Myocyte (in vitro differentiated cells): ENCODE results near the gene MAPT. TPM values are rescaled to one million over a fixed set of nuclear protein-coding genes. Genes with fewer than 3 reads are reported as not detected.
"Not testable (repeated sequence)": the region's sequence is repeated elsewhere in the genome, so short reads cannot be mapped to it uniquely, and the experiment has no call there.

Experiments used
- DNase-seq: peaks from one replicate; pipeline ENCODE4 v3.0.0-alpha.2; 2012; ENCODE audit warnings: low read depth
- total RNA-seq: library from RNA; depleted of rRNA; stranded (reverse); fragments of >200 nt; gene quantifications from 2 replicates; pipeline ENCODE4 v1.2.3, GENCODE V29; 2014

Gene MAPT
- total RNA-seq, 1 donor from 2014 or later = 0.05 TPM

DNA sequence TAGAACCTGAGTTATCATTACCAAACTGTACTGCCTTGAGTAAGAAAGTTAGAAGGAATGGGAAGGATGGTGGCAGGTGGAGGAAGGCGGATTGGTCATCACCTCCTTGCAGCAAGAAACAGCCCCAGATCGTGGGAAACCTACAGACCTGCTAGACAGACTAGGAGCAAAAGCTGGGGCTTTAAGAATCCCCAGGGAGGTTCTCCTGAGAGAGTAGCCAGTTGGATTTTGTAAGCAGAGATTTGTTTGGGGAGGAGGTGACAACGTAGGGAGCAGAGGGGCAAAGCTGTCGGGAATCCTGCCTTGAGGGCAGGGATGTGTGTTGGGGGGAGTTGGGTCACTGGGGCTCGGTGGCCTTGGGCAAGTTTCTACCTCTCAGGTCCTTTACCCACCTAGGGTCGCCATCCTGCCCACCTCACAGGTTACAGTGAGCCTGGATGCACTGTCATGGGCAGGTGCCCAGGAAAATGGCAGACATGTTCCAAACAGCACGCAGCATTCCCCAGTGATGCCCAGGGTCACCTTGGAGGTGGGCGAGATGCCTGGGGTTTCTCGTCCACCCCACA, 55.5 kb downstream of the MAPT start:
- no peak for DNase-seq

DNA sequence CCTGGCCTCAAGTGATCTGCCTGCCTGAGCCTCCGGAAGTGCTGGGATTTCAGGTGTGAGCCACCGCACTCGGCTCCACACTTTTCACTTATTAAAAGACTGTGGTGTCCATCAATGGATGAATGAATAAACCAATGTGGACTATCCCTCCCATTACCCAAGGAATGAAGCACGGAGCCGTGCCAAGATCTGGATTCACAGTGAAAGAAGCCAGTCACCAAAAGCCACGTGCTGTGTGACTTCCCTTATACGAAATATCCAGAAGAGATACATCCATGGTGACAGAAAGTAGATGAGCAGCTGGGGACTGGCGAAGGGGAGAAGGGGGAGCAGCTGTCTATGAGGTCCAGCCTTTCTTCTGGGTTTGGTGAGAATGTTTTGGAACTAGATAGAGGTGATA, 56.5 kb downstream of the MAPT start:
- DNase-seq = no peak

DNA sequence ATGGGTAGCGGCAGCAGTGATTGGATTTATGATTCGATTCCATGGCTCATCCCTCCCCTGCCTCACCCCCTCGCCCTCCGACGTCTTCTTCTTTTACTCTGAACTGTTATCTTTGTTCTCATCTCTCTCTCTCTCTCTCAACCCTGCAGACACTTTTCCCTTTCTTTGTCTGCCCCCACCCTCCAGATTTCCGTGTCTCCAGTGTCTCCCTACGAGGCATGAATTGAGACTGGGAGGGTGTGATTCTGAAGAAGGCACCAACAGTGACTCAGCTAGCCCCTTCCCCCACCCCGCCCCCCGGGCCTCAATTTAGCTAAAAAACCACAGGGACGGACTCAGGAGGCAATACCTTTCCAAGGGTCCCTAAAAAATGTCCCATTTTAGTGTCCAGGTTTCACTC, 57.0 kb downstream of the MAPT start:
- no peak for DNase-seq

DNA sequence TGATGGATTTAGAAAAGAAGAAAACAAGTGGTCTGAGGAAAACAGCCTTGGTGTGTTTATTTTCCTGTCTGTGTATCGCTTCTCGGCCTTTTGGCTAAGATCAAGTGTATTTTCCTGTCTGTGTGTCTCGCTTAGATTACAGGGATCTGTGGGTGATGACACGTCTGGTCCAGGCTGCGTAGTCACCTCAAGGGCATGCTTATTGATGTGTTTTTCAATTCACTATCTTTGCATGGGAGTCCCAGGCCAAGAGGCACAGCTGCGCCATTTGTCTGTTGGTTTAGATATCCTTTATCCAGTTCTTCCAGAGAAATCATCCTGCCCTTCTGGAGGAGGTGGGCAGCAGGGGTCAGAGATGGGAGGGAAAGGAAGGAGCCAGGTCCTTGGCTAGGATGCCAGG, 57.6 kb downstream of the MAPT start:
- DNase-seq = no peak

DNA sequence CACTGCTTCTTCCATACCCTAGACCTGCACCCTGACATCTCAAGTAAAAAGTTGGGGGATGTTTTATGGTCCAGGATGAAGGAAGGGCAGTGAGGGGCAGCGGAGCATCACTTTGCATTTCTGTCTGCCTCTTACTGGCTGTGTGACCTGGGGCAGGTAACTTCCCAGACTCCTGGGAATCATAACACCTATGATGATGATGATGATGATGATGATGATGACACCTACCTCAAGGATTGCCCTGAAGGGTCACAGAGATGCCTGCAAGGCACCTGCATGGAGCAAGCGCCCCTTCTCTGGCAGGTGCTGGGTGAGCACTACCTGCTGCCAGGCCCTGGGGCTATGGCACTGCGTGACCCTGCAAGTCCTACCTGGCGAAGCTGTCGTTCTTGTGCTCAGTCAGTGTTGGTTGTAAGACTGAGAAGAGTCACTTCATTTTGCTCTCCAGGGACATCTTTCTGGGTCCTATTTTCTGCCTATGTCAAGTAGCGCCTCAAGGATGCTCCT, 58.5 kb downstream of the MAPT start:
- no peak for DNase-seq

DNA sequence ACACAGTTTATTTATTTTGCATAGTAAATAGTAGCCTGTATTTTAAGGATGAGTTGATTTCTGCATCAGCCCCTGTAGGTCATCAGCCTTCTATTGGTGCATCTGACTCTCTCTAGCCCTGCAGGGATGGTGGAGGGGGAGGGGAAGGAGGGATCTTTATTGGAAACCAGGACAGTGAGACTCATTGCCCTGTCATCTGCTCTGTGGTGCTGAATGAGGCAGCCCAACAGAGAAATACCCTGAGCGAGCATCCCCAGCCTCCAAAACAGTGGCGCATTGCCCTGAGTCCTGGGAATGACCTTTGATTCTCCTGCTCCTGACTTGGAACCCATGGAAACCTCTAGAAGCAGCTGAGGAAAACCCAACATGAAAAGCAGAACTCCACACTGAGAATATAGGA, 59.2 kb downstream of the MAPT start:
- no peak for DNase-seq

DNA sequence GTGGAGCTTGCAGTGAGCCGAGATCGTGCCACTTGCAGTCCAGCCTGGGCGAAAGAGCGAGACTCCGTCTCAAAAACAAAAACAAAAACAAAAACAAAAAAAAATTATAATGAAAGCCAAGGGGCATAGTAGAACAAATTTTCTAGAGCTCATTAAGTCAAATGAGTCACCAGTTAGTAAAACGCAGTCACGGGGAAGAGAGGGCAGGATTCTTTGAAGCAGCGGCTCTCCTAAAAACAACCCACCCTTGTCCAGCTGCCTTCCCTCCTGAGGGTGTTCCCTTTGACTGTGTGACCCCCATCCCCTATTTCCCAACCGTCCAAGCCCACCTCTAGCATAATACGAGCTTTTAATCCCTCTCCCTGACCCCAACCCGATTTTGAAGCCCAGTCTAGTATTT, 60.6 kb downstream of the MAPT start:
- no peak for DNase-seq

DNA sequence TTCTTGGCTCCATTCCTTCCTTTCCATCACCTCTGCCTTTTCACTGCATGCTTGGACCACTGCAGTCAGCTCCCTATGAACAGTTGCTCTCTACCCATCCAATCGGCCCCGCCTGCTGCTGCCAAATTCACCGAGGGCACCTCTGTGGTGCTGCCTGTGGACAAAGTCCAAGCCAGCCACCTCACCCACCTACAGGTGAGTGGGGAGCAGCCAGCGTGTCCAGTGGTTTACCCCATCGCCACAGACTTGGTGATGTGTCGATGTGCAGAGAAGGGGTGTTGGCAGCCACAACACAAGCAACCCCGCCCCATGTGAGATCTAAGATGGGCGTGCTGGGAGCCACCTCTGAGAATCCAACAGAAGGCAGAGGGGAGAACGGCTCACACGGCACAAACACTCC, 61.0 kb downstream of the MAPT start:
- DNase-seq = no peak

DNA sequence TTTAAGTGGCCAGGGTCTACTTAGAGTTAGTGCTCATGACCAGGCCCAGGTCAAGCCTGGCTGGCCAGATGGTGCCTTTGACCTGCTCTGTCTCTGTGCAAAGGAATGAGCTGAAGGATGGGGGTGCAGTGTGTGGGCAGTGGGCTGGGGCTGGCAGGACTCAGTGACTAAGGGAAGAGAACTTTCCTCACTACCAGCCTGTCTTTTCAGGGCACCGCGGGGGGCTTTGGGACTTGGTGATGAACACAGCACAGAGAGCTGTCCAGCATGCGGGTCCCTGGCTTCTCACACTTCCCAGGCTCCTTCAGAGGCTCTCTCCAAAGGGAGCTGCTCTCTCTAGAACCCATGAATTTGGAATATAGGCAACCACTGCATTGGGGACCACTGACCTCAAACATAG, 61.7 kb downstream of the MAPT start:
- DNase-seq = no peak

DNA sequence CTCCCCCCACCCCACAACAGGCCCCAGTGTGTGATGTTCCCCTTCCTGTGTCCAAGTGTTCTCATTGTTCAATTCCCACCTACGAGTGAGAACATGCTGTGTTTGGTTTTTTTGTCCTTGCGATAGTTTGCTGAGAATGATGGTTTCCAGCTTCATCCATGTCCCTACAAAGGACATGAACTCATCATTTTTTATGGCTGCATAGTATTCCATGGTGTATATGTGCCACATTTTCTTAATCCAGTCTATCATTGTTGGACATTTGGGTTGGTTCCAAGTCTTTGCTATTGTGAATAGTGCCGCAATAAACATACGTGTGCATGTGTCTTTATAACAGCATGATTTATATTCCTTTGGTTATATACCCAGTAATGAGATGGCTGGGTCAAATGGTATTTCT, 62.4 kb downstream of the MAPT start:
- DNase-seq = not testable (repeated sequence)

DNA sequence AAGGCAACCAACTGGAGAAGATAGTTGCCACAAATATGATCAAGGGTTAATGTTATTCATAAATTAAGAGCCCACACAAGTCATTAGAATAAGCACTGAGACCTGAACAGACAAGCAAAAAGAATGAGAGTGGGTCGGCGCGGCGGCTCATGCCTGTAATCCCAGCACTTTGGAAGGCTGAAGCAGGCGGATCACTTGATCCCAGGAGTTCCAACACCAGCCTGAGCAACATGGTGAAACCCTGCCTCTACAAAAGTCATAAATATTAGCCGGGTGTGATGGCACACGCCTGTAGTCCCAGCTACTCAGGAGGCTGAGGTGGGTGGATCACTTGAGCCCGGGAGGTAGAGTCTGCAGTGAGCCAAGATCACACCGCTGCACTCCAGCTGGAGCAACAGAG, 64.0 kb downstream of the MAPT start:
- DNase-seq = no peak

DNA sequence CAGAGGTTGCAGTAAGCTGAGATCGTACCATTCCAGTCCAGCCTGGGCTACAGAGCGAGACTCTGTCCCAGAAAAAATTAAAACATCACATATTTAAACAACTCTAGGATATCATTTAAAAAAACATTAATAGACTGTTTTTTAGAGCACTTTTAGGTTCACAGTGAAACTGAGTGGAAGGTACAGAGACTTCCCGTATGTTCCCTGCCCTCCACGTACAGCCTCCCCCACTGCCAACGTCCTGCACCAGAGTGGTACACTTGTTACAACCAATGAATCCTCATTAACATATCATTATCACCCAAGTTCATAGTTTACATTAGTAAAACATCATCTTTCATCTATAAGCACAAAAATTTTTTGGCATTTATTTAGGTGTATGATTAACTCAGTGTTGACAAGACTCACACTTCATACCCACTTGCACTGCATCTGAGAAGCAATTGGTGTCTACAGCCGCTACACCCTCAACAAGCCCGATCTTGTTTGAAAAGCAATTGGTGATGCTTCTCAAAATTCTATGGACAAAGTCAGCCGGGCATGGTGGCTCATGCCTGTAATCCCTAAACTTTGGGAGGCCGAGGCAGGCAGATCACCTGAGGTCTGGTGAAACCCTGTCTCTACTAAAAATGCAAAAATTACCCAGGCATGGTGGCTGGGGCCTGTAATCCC, 64.8 kb downstream of the MAPT start:
- no peak for DNase-seq

DNA sequence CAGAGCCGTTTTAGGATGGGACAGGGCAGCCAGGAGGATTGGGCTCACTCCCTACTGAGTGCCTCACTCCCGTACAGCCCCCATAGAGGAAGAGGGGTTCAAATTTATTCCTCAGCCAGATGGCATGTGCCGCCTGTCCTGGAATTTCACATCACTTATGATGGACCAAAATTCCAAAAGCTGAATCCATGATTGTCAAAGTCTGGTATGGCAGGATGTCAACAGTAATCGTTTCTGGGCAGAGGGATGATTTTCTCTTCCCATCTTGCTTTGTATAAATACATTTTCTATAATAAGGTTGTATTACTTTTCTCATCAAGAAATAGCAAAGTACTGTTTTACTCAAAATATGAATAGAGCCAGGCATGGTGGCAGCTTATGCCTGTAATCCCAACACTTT, 66.0 kb downstream of the MAPT start:
- no peak for DNase-seq

DNA sequence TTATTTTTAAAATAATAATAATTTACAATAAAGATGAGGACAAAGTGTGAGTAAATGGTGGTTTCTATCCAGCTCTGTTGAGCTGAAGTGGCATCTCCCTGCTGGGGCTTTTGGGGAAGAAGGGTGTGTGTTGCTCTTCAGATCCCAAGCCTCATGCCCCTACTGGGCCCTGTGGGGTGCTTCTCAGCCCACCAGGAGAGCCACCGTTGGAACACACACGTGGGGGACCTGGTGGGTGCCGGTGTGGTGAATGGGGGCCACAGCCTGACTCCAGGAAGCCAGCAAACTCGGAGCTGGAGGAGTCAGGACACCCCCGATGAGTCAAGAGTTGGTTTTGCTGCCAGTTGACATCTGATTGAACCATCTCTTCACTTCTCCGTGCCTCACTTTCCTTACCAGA, 66.9 kb downstream of the MAPT start:
- no peak for DNase-seq

DNA sequence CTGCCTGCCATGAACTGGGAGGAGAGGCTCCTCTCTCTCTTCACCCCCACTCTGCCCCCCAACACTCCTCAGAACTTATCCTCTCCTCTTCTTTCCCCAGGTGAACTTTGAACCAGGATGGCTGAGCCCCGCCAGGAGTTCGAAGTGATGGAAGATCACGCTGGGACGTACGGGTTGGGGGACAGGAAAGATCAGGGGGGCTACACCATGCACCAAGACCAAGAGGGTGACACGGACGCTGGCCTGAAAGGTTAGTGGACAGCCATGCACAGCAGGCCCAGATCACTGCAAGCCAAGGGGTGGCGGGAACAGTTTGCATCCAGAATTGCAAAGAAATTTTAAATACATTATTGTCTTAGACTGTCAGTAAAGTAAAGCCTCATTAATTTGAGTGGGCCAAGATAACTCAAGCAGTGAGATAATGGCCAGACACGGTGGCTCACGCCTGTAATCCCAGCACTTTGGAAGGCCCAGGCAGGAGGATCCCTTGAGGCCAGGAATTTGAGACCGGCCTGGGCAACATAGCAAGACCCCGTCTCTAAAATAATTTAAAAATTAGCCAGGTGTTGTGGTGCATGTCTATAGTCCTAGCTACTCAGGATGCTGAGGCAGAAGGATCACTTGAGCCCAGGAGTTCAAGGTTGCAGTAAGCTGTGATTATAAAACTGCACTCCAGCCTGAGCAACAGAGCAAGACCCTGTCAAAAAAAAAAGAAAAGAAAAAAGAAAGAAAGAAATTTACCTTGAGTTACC, 68.0 kb downstream of the MAPT start:
- DNase-seq = no peak

DNA sequence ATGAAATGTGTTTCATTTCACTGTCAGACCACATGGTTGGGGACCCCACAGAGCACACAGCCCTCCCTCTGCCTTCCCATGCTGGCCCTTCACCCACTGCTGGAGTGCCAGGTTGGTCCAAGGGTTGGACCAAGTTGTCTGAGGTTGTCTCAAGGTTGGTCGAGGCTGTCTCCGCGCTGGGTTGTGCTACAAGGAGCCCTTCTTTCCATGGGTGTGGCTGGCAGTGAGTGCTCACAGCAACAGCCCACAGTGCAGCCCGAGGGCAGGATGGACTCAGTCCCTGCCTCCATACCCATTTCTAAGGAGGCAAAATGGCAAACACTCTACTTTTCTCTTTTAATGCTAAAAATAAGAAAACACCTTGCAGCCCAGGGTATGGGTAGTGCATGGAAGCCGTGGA, 68.9 kb downstream of the MAPT start:
- no peak for DNase-seq

DNA sequence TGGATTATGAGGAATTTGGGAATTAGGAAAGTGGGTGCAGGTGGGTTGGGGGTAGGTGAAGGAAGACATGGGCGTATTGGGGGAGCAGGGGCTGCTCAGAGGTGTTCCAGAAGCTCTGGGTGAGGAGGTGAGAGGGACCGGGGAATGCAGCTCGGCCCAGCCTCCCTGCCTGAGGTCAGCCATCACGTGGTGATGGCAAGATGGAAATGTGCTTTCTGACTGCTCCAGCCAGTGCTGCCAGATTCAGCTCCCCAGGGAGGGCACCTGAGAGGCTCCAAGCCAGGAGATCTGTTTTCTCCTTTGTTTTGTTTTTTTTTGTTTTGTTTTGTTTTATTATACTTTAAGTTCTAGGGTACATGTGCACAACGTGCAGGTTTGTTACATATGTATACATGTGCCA, 69.5 kb downstream of the MAPT start:
- no peak for DNase-seq

DNA sequence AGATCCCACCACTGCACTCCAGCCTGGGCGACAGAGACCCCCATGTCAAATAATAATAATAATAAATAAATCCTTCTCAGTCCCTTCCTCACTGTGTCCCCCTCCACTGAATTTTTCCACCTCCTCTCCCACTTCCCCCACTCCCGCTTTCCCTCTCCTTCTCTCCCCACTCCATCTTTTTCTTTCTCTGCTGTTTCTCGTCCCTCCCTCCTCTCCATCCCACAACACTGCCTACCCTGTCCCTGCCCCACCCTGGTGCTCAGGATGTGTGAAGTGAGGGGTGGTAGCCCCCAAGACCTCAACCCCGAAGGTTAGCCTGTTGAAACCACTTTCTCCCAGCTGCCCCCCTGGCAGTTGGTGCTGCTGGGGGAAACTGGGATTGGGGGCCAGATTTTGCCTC, 70.3 kb downstream of the MAPT start:
- no peak for DNase-seq

DNA sequence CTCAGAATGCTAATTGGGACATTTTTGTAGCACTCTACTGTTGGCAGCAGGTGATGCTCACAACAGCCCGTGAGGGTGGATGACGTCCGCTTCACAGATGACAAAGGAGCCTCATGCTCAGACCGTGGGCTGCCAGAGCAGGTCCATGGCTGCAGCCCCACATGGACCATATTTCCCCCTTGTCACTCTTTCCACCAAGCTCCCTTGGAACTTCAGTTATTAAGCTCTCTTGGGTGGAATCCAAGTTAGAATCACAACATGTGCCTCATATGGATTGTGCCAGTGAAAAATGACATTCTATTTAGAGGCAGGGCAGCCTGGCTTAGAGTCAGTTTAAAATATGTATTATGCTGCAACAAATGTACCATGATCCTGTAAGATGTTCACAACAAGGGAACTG, 71.5 kb downstream of the MAPT start:
- no peak for DNase-seq

DNA sequence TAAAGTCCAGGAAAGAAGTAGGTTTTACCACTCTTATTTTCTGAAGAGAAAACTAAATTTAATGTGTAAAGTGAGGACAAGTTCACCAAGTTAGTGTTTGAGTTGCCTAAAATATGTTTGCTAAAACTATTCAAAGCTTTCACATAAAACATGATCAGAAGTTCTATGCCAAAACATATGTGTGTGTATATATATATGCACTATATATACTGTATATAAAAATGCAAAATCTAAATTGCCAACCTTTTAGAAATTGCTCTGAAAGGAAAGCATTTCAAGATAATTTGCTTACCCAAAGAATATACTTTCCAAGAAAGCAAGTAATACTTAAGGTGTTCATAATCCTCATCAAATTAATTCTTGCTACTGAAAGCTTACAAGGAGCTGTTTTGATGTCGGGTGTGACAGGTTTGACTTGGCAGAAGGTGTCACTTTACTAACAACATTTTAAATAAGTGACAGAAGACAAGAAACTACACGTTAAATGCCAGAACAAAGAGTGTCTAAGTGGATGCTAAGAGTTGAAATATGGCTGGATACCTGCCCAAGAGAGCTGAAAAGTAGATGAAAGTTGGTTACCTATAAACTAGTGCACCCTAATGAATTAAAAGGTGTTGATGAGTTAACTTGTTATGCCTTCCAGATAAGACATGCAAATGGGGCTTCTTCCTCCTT, 72.4 kb downstream of the MAPT start:
- DNase-seq = no peak

DNA sequence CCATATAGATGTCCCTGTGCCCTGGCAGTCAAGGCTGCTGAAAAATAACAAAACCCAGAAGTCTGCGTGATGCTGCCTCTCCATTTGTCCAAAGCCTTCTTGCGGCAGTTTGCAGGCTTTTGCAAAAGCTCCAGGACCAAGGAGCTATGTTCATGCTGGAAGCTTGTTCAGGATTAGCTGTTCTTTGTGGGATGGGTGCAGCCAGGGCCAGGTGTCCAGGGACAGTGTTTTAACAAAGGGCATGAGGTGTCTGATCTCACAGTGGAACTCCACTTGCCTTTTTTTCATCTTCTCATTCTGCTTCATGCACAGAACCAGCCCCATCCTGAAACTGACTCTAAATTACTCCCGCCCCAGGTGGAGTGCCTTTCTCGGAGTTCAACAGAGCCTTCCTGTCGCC, 73.0 kb downstream of the MAPT start:
- no peak for DNase-seq

DNA sequence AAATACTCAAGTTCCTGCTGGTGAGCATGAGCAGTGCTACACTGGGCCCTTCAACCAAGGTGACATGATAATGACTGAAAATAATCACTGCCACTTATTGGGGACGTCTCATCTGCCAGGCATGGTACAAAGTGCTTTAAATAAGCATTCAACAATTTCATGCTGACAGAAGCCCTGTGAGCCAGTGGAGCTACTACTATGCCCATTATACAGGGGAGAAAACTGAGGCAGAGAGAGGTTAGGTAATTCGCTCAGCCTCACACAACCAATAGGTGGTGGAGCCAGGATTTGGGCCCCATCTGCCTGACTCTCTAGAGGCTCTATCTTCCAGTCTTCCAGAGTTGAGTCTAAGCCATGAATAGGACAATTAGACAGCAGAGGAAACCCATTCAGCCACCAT, 74.4 kb downstream of the MAPT start:
- DNase-seq = no peak
